K562 (cell line): Measurements from ENCODE around the gene GNAS-AS1. TPM values are rescaled to one million over a fixed set of nuclear protein-coding genes. Genes with fewer than 3 reads are reported as not detected.

ENCODE experiments used
- ATAC-seq: fragments of 200-7000 bp; cut with Tn5 transposase; 3 replicates; pipeline ENCODE4 v1.9.1; 2020; ENCODE audit warnings: moderate library complexity
- BruUV-seq: library from RNA; stranded (reverse); fragments of 400-500 nt; replicated peaks from 2 replicates; lab custom pipeline; 2021; lab: Mats Ljungman, UMichigan
- CTCF ChIA-PET: fragments of 300-600 bp; formaldehyde crosslinking; extraction: SDS; loops from one replicate; lab custom pipeline; 2021; ENCODE audit warnings: low intra/inter-chr PET ratio; lab: Yijun Ruan, JAX
- POLR2A ChIA-PET: fragments of 300-600, 350-650 bp; sonication (Branson Sonifier 250); formaldehyde crosslinking; extraction: SDS; loops from one replicate; lab custom pipeline; 2021; ENCODE audit warnings: antibody characterized with exemption, inconsistent platforms; lab: Yijun Ruan, JAX
- DNase-seq, 4 experiments: peaks; one replicate each; pipeline versions ENCODE4 v3.0.0 to v3.0.0-alpha.2; 2011 to 2018; ENCODE audit warnings: low spot score in 3 of 4, mixed read lengths in 3 of 4; ENCODE audit errors: extremely low read depth in 1 of 4
- FAIRE-seq: peaks from 2 replicates; lab custom pipeline; 2011; peaks lifted over from hg19 to GRCh38; lab: Jason Lieb, UNC
- H2AFZ ChIP-seq: 2 replicates; pipeline ENCODE4 v1.6.0; 2011; ENCODE audit warnings: low read depth, low read length, control low read depth, inconsistent platforms
- H3K27ac ChIP-seq: fragments of 200-600 bp; 3 replicates; pipeline ENCODE4 v1.8.0; 2011; ENCODE audit warnings: low read depth, mild to moderate bottlenecking, control low read depth, inconsistent platforms, low read length, moderate library complexity, mixed read lengths; ENCODE audit errors: extremely low read depth
- H3K27me3 ChIP-seq, 2 experiments: fragments of 300-600 bp in 1 of 2; 2 replicates in 1 of 2; 3 replicates in 1 of 2; pipeline versions ENCODE4 v1.6.0 to v1.8.0; 2011; ENCODE audit warnings: inconsistent platforms in 2 of 2, low read length in 2 of 2, mild to moderate bottlenecking in 1 of 2, mixed read lengths in 1 of 2, moderate library complexity in 1 of 2; ENCODE audit not compliant: control insufficient read depth in 2 of 2, insufficient read depth in 2 of 2
- H3K36me3 ChIP-seq: fragments of 300-600 bp; 3 replicates; pipeline ENCODE4 v1.8.0; 2011; ENCODE audit warnings: mild to moderate bottlenecking, low read length, inconsistent platforms; ENCODE audit not compliant: control insufficient read depth, insufficient read depth
- H3K4me1 ChIP-seq, 2 experiments: fragments of 200-600 bp in 1 of 2; replicated peaks in 1 of 2; 2 replicates in 1 of 2; 3 replicates in 1 of 2; pipeline versions ENCODE4 v1.5.1 to v1.8.0; 2011; ENCODE audit warnings: inconsistent platforms in 2 of 2, low read length in 2 of 2, mild to moderate bottlenecking in 1 of 2, mixed read lengths in 1 of 2, moderate library complexity in 1 of 2; ENCODE audit not compliant: control insufficient read depth in 2 of 2, insufficient read depth in 2 of 2
- H3K4me2 ChIP-seq: 2 replicates; pipeline ENCODE4 v1.6.1; 2011; ENCODE audit warnings: low read length, control low read depth, inconsistent platforms, mixed read lengths; ENCODE audit not compliant: insufficient read depth
- H3K4me3 ChIP-seq: fragments of 200-600 bp; sonication (generic), shearing (Covaris generic); 2 replicates; pipeline ENCODE4 v1.5.1; 2016; ENCODE audit warnings: control low read depth, inconsistent platforms
- H3K79me2 ChIP-seq: fragments of 200-600 bp; 3 replicates; pipeline ENCODE4 v1.8.0; 2011; ENCODE audit warnings: low read length, inconsistent platforms; ENCODE audit not compliant: control insufficient read depth, insufficient read depth
- H3K9ac ChIP-seq, 2 experiments: 2 replicates each; pipeline versions ENCODE4 v1.6.0 to v1.6.1; 2011; ENCODE audit warnings: low read depth in 2 of 2, low read length in 2 of 2, control low read depth in 1 of 2, inconsistent platforms in 1 of 2, mild to moderate bottlenecking in 1 of 2, mixed read lengths in 1 of 2; ENCODE audit not compliant: insufficient read depth in 1 of 2
- H3K9me1 ChIP-seq: one replicate; pipeline ENCODE4 v1.6.0; 2011; ENCODE audit warnings: inconsistent platforms, mild to moderate bottlenecking, low read length, moderate library complexity; ENCODE audit not compliant: control insufficient read depth, insufficient read depth
- H3K9me3 ChIP-seq: replicated peaks from 2 replicates; pipeline ENCODE4 v1.5.1; 2011; ENCODE audit warnings: low read depth, low read length, inconsistent platforms; ENCODE audit not compliant: control insufficient read depth, insufficient read depth
- H4K20me1 ChIP-seq: replicated peaks from 2 replicates; pipeline ENCODE4 v1.6.1; 2011; ENCODE audit warnings: low read length, inconsistent platforms, mixed read lengths; ENCODE audit not compliant: control insufficient read depth, insufficient read depth
- GMEB1 ChIP-seq: fragments of 250-450 bp; sonication (Bioruptor Pico); IDR thresholded peaks from 2 replicates; pipeline ENCODE4 v1.4.0; 2020; ENCODE audit warnings: mild to moderate bottlenecking
- SMARCA4 ChIP-seq: fragments of 450-650 bp; IDR thresholded peaks from 2 replicates; pipeline ENCODE4 v1.6.1; 2016
- WGBS: fragments of 100-300 bp; shearing (Covaris generic); methylation state at CpG from one replicate; pipeline ENCODE4 v1.1.6; 2016; ENCODE audit warnings: low coverage, mixed read lengths; ENCODE audit not compliant: insufficient coverage; ENCODE audit errors: missing lambda C conversion rate; 5-methylcytosine and 5-hydroxymethylcytosine counted together
- in situ Hi-C: fragments of 300-500 bp; cut with MboI; formaldehyde crosslinking; loops from 4 replicates; pipeline ENCODE4 v1.15.0; 2018; ENCODE audit warnings: inconsistent platforms, mixed read lengths
- intact Hi-C: fragments of 100-400 bp; cut with micrococcal nuclease; formaldehyde crosslinking; loops from 2 replicates; pipeline ENCODE4 v1.14.2; 2022
- polyA plus RNA-seq, 8 experiments: library from polyadenylated mRNA; depleted of rRNA in 4 of 8; stranded (reverse) in 5 of 8; unstranded in 3 of 8; fragments of >200 nt; fragmentation: Nextera tagmentation in 2 of 8; fragmentation: Illumina TruSeq in 1 of 8; extraction: Ambion mirVana in 2 of 8; extraction: Trizol in 1 of 8; gene quantifications; 2 replicates each; pipeline versions ENCODE4 v1.2.1 to v1.2.3, GENCODE V29; 2011 to 2014; ENCODE audit warnings: inconsistent platforms in 1 of 8, missing spikeins in 1 of 8
- total RNA-seq, 7 experiments: library from RNA; depleted of rRNA in 6 of 7; stranded (reverse); fragments of >200 nt in 6 of 7; fragmentation: Illumina TruSeq in 2 of 7; extraction: Trizol in 2 of 7; gene quantifications; 2 replicates each; pipeline versions ENCODE4 v1.2.1 to v1.2.3, GENCODE V29; 2011 to 2021; ENCODE audit warnings: low replicate concordance in 1 of 7

The GNAS-AS1 gene
- total and polyA plus RNA-seq, 9 of the 15 experiments (the other 6 are each of a cell fraction or from before 2014, with no cell fraction given): 0.04 to 2.5 (median 0.25) TPM

DNA sequence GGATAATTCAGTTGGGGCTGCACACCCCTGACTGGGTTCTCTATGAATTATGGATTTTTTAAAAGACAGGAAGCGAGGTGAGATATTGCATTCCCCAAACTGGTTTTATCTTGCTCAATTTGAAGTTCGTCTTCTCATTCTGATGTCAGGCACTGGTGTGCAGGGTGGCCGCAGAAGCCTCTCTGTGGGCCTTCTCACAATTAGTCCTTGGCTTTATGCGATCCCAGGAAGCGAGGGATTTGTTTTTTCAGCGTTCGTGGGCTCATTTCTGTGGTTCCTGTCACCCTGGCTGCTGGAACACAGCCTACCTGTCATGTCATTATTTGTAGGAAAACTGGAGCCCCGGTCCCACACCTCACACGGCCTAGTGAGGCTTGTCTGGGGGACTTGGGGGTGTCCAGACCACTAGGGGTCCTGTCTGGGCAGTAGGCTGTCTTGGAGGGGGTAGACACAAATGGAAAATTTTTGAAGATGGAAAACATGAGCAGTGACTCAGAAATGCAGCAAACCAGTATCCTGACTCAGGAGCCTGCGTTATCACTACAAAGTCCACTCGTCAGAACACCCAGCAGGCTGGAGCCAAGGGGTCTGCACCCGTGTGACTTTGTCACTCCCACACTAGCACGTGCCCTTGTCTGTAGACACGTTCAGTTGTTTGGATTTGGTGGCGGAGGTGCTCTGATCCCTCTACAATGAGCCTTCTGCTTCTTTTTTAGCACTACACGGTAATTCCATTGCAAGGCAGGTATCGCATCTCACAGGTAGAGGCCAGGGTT is 42.2 kb downstream of the GNAS-AS1 start:
- peaks cover 66 to 80% of the 10 kb centered on the region in 2 experiments for H3K27me3 ChIP-seq
- FAIRE-seq (no peak), ATAC-seq (no peak)

More for the DNA sequence above, 42.2 kb downstream of the GNAS-AS1 start:
- Histone ChIP-seq H3K4me2 (no peak overlapping the region), H3K9me3 (no peaks in the 10 kb centered on the region), H3K79me2 (no peaks in the 10 kb centered on the region), H3K4me1 (peaks cover 0 to 3% of the 10 kb centered on the region in 2 experiments; a peak in 2 of 5 replicates), H3K9me1 (no peaks in the 10 kb centered on the region), H3K36me3 (no peaks in the 10 kb centered on the region), H3K4me3 (no peak overlapping the region), H3K9ac (no peak overlapping the region), H2AFZ (no peak overlapping the region), H3K27ac (no peak overlapping the region), H4K20me1 (peaks cover 14% of the 10 kb centered on the region; the same call in 1 of the 2 replicates)
- TF ChIP-seq GMEB1 (CRISPR knock-in tag): no peak
- TF ChIP-seq SMARCA4: no peak
- ChIA-PET CTCF (no interaction called here), POLR2A (no interaction called here)
- in situ Hi-C loops: loop anchor here (25.0 kb wide), 1 partner anchor 571 kb away; the partner anchor contains the start of gene ANKRD60
- intact Hi-C loops: no loop called here
- BruUV-seq: no TSS peak
- WGBS: 2% methylated on average over 17 of the region's 17 CpGs
- no peak for DNase-seq
